Lung (tissue), 12 donors: ENCODE measurements around the gene FGFR1OP2. TPM values are rescaled to one million over a fixed set of nuclear protein-coding genes. Genes with fewer than 3 reads are reported as not detected.

Experiments used
- ATAC-seq: fragments of 200-7000 bp; cut with Tn5 transposase; one replicate; pipeline ENCODE4 v1.9.1; 2020; ENCODE audit warnings: moderate number of reproducible peaks; ENCODE audit not compliant: insufficient read depth, low FRiP score
- DNase-seq, 3 donors: peaks; one replicate each; pipeline ENCODE4 v3.0.0-alpha.2; 2013 to 2017
- H3K27ac ChIP-seq, 2 donors: one replicate each; pipeline ENCODE4 v1.5.1; 2013; ENCODE audit warnings: mild to moderate bottlenecking in 2 of 2, moderate library complexity in 2 of 2, control low read depth in 1 of 2, inconsistent platforms in 1 of 2, low read depth in 1 of 2, low read length in 1 of 2
- H3K27me3 ChIP-seq, 3 donors: one replicate each; pipeline ENCODE4 v1.5.1; 2013; ENCODE audit warnings: low read length in 2 of 3; ENCODE audit not compliant: control insufficient read depth in 3 of 3, insufficient read depth in 3 of 3
- H3K36me3 ChIP-seq, 4 donors: one replicate each; pipeline ENCODE4 v1.5.1; 2013; ENCODE audit warnings: low read length in 4 of 4, mild to moderate bottlenecking in 1 of 4, moderate library complexity in 1 of 4; ENCODE audit not compliant: control insufficient read depth in 4 of 4, insufficient read depth in 4 of 4
- H3K4me1 ChIP-seq, 5 donors: one replicate each; pipeline ENCODE4 v1.5.1; 2013; ENCODE audit warnings: low read length in 5 of 5, mild to moderate bottlenecking in 2 of 5, moderate library complexity in 1 of 5; ENCODE audit not compliant: control insufficient read depth in 5 of 5, insufficient read depth in 5 of 5
- H3K4me3 ChIP-seq: one replicate; pipeline ENCODE4 v1.5.1; 2013; ENCODE audit warnings: mild to moderate bottlenecking, control low read depth, moderate library complexity
- H3K9ac ChIP-seq, 2 donors: one replicate each; pipeline ENCODE4 v1.5.1; 2013; ENCODE audit warnings: low read length in 2 of 2, control low read depth in 1 of 2; ENCODE audit not compliant: insufficient read depth in 1 of 2
- H3K9me3 ChIP-seq, 4 donors: one replicate each; pipeline ENCODE4 v1.5.1; 2013; ENCODE audit warnings: low read length in 3 of 4, mild to moderate bottlenecking in 1 of 4, moderate library complexity in 1 of 4; ENCODE audit not compliant: control insufficient read depth in 4 of 4, insufficient read depth in 3 of 4
- WGBS, 2 donors: extraction: QIAGEN DNeasy Blood & Tissue Kit; methylation state at CpG; one replicate each; pipeline ENCODE4 v1.1.7; 2013; 5-methylcytosine and 5-hydroxymethylcytosine counted together
- polyA plus RNA-seq, 2 donors: library from polyadenylated mRNA; stranded (reverse); fragments of 200-250 nt; gene quantifications; one replicate each; pipeline ENCODE4 v1.2.1, GENCODE V29; 2013
- total RNA-seq, 2 donors: library from RNA; depleted of rRNA in 1 of 2; stranded (reverse); fragments of >200 nt in 1 of 2; gene quantifications; one replicate each; pipeline ENCODE4 v1.2.1, GENCODE V29; 2014 to 2021
- TF ChIP-seq, protein P1 (sequence below): IDR thresholded peaks from 2 replicates; pipeline ENCODE4 v1.5.1; 2012; ENCODE audit warnings: mild to moderate bottlenecking; ENCODE audit errors: control extremely low read depth, extremely low read depth
- donor health status: control.
- donor health status: control.
- donor health status: Bipolar disorder and iron deficiency.
- donor health status: healthy.
- donor health status: DM: yes; HTN: yes; CAD: no.

Gene FGFR1OP2
- total and polyA plus RNA-seq, 4 donors: 32.8 to 110 (median 39.2) TPM

DNA sequence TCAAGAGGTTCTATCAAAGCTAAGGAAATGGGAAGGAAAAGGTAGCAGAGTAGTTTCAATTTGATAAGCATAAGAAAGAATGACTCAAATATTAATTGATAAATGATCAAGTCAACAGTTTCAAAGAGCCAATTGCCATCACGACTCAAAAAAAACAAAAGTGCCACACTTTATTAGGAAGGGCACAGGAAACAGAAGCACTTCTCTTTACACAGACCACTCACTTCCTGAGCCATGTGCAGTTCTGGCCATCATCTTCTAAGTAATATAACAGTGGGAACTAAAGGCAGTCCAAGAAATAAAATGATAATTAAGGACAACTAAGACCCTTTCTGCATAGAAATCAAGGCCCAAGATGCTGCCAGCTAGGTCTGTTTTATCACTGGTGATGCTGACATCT is 62.7 kb downstream of the FGFR1OP2 start:
- ATAC-seq (no peak), DNase-seq (no peak)
- peaks cover 2 to 13% (median 4%) of the 10 kb centered on the region in 4 donors for H3K36me3 ChIP-seq
- H3K4me3 ChIP-seq: no peak overlapping the region
- TF ChIP-seq, protein P1, sequence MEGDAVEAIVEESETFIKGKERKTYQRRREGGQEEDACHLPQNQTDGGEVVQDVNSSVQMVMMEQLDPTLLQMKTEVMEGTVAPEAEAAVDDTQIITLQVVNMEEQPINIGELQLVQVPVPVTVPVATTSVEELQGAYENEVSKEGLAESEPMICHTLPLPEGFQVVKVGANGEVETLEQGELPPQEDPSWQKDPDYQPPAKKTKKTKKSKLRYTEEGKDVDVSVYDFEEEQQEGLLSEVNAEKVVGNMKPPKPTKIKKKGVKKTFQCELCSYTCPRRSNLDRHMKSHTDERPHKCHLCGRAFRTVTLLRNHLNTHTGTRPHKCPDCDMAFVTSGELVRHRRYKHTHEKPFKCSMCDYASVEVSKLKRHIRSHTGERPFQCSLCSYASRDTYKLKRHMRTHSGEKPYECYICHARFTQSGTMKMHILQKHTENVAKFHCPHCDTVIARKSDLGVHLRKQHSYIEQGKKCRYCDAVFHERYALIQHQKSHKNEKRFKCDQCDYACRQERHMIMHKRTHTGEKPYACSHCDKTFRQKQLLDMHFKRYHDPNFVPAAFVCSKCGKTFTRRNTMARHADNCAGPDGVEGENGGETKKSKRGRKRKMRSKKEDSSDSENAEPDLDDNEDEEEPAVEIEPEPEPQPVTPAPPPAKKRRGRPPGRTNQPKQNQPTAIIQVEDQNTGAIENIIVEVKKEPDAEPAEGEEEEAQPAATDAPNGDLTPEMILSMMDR: no peak
- WGBS, 2 donors: 27% methylated on average over 1 of the region's 1 CpG
- no peak overlapping the region for H3K27ac ChIP-seq
- no peaks in the 10 kb centered on the region for H3K9me3 ChIP-seq
- H3K4me1 ChIP-seq: peaks cover 0 to 2% (median 0%) of the 10 kb centered on the region in 5 donors
- no peaks in the 10 kb centered on the region for H3K27me3 ChIP-seq
- H3K9ac ChIP-seq: no peak overlapping the region

DNA sequence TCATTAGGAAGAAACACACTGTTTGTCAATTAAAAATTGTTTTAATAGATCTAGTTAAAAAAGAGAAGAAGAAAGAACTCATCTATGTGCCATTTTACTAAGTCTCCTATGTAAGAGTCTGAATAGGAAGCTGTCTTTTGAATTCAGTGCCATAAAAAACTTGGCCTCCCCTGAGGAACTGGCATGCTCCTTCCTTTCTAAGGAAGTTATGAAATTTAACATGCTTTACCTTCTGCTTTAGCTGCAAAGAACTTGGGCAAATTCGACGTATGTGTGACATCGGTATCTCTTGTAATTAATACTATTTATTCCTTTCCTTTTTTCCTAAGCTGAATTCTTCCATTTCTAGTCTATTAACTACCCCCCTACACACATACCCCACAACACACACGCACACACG is 63.4 kb downstream of the FGFR1OP2 start:
- WGBS, 2 donors: 43 to 75% methylated on average over 5 of the region's 5 CpGs
- peaks cover 0 to 2% (median 0%) of the 10 kb centered on the region in 5 donors for H3K4me1 ChIP-seq
- no peaks in the 10 kb centered on the region for H3K27me3 ChIP-seq
- H3K27ac ChIP-seq: no peak overlapping the region
- H3K9me3 ChIP-seq: no peaks in the 10 kb centered on the region
- DNase-seq (no peak), ATAC-seq (no peak)
- TF ChIP-seq, protein P1: no peak
- no peak overlapping the region for H3K4me3 ChIP-seq
- H3K9ac ChIP-seq: no peak overlapping the region
- H3K36me3 ChIP-seq: peaks cover 2 to 13% (median 4%) of the 10 kb centered on the region in 4 donors

DNA sequence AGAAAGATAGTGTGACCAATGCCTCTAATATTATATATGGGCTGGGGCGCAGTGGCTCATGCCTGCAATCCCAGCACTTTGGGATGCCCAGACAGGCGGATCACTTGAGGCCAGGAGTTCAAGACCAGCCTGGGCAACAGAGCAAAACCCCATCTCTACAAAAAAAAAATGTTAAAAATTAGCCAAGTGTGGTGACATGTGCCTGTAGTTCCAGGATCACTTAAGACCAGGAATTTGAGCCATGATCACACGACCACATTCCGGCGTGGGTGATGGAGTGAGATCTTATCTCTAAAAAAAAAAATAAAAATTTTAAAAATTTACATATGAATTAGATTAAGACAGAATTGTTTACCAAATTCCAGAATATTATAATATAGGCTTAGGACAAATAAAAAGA is 63.9 kb downstream of the FGFR1OP2 start:
- WGBS, 2 donors: 75 to 83% methylated on average over 5 of the region's 5 CpGs
- H3K9me3 ChIP-seq: no peaks in the 10 kb centered on the region
- peaks cover 2 to 13% (median 3%) of the 10 kb centered on the region in 4 donors for H3K36me3 ChIP-seq
- TF ChIP-seq, protein P1: no peak
- ATAC-seq (no peak), DNase-seq (no peak)
- H3K4me1 ChIP-seq: peaks cover 0 to 2% (median 0%) of the 10 kb centered on the region in 5 donors
- no peak overlapping the region for H3K27ac ChIP-seq
- no peak overlapping the region for H3K4me3 ChIP-seq
- no peaks in the 10 kb centered on the region for H3K27me3 ChIP-seq
- no peak overlapping the region for H3K9ac ChIP-seq
